GM19238 (cell line): ENCODE data around the gene TKTL1.

ENCODE experiments used
- DNase-seq: peaks from one replicate; pipeline ENCODE4 v3.0.0; 2011; ENCODE audit warnings: low spot score; ENCODE audit not compliant: insufficient read length

The TKTL1 gene

DNA sequence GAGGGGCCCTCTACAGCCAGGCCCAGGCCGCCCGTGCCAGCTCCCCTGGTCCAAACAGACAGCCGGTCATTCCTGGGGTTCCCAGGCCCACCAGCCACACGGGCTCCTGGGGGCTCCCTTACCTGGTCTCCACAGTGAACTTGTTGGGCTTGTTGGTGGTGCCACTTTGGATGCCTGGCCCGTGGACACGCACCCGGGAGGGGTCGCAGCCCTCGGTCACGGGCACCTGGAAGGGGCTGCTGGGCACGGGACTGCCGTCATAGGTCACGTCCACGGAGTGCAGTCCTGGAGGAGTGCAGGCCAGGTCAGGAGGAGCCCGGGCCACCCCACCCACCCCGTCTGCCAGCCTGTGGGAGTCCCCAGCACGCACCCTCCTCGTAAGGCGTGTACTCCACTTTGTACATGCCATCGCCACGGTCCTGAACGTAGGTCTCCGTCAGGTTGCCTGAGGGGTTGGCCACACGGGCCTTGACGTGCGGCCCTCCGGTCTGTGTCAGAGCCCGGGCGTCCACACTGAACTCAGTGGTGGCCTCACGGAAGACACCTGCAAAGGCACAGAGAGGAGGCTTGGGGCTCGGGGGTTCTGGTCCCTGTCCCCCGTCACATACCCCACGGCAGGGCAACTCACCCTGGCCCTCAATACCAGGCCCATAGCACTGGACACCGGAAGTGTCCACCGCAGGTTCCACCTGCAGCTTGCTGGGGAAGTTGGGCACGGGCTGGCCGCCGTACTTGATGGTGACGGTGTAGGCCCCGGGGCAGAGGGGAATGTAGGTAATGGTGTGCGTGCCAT is 64.0 kb downstream of the TKTL1 start:
- DNase-seq, result no peak

DNA sequence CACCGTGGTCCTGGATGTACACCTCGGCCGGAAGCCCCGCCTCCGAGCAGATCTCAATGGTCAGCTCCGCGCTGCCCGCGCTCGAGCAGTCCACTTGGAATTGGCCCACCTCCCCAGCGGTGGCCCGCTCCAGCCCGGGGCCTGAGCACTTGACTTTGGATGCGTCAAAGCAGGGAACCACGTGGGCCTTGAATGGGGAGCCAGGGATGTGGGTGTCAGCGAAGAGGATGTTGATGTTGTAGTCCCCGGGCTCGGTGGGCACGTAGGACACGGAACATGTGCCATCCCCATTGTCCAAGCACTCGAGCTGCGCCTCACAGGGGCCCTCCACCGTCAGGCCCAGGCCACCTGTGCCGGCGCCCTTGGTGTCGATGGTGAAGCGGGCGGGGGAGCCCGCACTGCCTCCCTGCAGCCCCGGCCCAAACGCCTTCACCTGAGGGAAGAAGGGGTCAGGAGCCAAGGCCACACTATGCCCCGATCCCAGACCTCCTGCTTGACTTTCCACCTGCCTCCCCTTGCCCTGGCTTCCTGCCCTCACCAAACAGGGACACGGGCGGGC is 64.6 kb downstream of the TKTL1 start:
- no peak for DNase-seq

DNA sequence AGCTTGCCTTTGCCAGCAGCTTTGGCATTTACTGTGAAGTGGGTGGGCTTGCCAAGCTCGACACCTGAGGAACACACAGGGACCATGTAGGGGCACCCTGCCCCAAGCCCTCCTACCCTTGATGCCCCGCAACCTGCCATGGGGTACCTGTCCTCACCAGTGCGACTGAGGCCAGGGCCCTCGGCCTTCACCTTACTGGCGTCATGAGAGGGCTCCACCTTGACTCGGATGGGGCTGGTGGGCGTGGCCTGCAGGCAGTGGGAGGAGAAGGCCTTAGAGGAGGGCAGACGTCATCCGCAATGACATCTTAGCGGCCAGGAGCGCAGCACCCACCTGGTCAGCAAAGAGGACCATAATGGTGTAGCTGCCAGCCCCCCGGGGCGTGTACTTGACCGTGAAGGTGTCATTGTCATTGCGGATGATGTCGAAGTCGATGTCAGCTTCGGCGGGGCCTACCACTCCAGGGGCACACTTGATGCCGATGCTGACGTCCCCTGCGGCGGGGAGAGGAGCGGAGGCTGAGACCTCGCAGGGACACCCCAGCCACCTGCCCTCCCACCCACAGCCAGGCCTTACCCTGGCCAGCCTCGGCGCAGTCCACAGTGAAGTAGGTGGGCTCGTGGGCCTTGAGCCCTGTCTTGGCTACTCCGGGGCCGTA is 66.6 kb downstream of the TKTL1 start:
- DNase-seq, result no peak

DNA sequence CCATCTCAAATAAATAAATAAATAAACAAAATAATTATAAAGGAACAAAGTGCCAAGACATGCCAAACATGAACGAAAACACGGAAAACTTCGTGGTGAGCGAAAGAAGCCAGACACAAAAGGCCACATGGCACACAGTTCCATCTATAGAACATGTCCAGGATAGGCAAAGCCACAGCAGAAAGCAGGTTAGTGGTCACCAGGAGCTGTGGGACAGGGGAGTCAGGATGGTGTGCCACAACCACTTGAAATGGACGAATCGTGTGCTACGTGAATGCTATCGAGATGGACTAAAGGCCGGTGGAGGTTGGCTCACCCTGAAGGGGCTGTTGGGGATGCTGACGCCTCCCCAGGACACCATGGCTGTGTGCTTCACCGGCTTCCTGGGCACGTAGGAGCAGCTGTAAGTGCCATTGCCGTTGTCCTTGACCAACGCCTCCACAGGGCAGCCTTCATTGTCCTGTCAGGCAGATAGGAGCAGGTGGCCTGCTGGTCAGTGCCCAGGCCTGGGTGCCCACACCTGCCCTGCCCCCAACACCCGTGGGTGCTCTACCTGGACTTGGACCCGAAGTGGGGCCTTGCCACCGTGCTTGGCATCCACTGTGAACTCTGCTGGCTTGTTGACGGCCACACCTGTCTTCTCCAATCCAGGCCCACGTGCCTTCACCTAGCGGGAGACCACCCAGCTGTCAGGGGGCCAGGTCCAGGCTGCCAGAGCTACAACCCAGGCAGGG is 68.3 kb downstream of the TKTL1 start:
- DNase-seq, result no peak

DNA sequence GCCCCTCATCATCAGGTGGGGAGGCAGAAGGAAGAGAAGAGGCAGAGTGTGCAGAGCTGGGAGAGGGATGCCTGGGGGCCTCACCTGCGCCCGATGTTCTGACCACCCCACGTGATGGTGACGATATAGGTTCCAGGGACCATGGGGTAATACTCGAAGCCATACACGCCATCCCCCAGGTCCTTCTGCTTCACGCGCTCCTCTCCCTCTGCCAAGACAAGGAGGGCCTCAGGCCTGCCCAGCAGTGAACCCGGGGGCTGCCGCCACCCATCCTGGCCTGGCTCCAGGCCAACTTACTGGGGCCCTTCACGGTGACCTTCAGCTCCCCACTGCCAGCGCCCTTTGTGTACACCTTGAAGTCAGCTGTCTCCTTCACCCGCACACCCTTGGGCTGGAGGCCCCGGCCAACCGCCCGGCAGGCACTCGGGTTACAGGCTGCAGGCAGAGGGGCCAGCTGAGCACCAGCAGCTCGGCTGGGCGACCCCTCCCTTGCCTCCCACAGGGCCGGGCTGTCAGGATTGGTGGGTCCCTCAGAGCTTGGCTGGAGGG is 69.5 kb downstream of the TKTL1 start:
- no peak for DNase-seq

DNA sequence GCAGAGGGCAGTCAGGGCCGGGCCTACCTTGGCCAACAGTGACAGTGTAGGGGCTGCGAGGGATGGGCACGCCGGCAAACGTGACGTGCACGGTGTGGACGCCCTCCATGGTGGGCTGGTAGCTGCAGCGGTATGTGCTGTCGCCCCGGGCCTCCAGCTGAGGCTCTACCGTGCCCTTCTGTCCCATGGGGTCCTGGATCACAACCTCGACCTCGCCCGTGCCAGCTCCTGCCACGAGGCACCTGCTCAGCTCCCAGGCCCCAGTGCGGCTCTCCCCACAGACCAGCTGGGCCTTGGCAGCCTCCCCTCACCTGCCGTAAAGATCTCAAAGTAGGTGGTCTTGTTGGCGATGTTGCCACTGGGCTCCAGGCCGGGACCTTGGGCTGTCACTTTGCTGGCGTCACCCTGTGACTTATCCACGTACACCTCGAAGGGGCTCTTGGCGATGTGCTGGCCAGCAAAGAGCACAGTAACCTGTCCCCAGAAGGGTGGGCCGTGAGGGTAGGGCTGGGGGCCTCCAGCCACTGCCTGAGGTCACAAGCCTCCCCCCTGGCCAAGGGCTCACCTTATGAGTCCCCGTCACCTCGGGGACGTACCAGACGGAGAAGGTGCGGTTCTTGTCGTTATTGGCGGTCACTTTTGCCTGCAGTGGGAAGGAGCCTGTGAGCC is 70.5 kb downstream of the TKTL1 start:
- no peak for DNase-seq

DNA sequence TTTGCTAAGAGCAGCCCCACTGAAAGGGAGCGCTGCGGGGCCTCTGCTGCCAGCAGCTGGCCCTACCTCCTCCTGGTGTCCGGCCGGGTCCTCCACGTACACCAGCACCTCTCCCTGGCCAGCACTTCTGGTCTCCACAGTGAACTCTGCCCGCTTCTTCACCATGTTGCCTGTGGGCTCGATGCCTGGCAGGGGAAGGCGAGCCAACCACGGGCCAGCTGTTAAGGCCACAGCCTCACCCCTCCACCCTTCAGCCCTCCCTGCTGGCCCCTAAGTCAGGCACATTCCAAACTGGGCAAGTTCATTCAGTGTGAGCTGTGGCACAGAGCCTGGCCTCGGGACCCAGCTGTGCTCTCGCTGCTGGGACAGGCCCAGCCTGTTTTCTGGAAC is 71.1 kb downstream of the TKTL1 start:
- DNase-seq, result no peak

DNA sequence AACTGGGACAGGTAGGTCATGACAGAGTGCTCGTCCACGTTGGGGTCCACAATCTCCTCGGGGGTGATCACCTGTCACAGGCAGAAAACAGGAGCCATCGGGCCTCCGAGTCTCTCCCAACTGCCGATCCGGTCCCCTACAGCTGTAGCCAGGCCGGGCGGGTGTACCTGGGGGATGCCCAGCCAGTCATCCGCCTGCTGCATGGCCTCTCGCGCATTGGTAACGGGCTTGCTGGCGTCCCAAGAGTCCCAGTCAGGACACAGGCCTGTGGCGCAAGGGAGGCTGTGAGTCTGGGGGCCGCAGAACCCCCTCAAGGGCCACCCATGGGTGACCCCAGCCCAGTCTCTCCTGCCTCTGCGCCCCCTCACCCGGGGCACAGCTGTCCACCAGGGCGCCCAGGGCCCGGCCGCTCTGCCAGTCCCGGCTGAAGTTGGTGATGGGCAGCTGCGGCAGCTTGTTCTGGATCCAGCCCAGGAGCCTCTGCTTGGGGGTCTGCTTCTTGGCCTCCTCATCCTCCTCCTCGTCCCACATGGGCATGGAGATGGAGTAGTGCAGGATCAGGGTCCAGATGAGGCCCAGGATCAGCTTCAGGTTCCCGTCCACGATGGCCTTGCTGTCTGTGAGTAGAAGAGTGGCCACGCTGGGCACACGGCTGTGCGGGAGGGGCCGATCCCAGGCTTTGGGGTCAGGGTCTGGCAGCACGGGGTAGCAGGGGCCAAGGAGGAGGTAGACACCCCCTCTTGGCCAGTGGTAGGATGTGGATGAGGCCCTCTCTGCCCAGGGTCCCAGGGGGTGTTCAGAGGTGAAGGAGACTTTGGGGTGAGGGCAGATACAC is 72.1 kb downstream of the TKTL1 start:
- DNase-seq, result no peak

DNA sequence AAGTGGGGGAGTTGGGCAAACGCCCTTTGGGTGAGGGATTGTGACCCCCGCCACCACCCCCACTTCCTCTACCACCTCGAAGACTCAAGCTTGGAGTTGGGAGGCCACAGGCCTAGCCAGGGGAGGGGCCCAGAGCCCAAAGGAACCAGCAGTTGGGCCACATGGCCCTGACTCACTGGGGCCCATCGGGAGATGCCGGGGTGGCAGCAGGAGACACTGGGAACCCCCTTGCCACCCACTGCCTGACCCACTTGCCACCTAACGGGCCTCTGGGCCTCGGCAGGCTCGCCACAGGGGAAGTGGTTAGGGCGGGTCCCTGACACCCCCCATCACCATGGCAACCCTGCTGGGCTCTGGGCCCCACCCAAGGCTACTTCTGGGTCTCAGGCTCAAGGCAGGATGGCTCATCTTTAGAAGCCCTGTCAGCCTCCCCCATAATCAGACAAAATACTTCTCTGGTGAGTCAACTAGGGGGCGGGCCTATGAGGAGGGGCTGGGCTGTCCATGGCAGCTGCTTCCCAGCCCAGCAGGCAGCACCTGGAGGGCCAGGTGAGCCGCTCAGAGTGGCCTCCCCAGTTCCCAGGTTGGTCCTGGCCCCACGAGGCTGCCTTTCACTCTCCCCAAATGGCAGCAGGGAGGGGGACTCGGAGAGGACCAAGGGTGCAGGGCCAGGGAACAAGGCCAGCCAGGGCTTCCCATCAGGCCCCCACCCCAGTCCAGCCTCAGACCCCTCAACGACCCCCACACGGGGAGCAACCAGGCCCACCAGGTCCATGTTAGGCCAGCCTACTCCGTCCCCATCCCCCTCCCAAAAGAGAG is 73.2 kb downstream of the TKTL1 start:
- DNase-seq, result peak; percentile 58

DNA sequence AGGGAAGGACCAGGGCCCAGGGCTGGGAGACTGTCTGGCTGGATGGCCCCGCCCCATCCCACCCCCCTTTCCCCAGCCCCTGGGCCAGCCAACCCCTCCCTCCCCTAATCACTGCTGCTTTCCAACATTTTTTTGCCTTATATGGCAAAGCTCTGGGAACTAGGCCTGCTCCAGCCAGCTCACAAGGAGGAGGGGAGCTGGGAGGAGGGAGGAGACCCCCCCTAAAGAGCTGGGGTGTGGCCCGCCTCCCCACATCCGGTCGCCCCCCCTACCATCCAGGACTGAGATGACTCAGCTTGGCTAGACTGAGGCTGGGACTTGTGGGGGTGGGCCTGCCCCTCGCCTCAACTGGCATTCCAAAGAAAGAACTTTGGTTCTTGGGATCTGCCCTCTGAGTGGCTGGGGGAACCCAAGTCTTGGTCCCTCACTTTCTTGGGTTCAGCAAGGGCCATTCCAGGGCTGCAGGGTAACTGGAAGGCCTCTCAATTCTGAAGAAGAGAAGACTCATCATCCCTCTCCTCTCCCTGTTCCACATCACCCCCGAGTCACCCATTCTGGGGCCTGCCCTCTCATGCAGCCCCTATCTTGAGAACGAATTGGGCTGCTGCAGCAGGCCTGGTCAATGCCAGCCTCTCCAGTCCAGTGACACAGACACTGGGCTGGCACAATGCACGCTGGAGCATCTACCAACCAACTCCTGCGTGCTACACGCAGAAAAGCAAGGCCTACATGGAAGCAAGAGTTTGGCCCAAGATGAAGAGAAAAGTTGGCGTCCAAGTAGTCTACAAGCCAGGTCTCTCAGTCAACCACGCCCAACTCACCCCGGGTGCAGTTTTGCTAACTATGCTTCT is 74.1 kb downstream of the TKTL1 start:
- peak; percentile 56 for DNase-seq

DNA sequence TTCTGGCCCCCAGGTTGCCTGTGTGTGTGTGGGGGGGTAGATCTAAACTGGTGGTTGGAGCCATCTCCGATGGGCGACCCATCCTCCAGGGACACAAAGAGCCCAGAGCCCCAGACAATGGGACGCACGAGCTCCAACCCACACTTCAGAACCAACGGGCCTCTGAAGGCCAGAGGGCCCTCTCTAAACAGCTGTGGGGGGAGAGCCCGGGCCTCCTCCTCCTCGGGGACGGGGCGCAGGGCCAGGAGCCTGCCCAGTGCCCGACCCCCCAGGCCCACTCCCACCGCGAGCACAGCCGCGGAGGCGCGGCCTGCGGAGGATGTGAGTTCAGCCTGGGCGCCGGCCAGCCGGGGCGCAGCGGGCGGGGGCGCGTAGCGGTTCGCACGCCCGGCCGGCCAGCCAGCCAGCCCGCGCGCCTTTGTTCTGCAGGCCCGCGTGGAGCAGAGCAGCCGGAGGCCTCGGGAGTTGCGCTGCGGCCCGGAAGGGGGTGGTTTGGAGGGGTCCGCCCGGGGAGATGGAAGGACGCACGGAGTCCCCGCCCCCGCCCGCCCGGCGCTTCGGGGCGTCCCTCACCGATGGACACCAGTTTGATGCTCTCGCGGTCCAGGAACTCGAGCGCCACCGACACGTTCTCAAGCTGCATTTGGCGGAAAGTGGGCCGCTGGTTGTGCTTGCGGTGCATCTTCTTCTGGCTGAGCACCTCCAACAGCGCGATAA is 74.9 kb downstream of the TKTL1 start:
- no peak for DNase-seq

DNA sequence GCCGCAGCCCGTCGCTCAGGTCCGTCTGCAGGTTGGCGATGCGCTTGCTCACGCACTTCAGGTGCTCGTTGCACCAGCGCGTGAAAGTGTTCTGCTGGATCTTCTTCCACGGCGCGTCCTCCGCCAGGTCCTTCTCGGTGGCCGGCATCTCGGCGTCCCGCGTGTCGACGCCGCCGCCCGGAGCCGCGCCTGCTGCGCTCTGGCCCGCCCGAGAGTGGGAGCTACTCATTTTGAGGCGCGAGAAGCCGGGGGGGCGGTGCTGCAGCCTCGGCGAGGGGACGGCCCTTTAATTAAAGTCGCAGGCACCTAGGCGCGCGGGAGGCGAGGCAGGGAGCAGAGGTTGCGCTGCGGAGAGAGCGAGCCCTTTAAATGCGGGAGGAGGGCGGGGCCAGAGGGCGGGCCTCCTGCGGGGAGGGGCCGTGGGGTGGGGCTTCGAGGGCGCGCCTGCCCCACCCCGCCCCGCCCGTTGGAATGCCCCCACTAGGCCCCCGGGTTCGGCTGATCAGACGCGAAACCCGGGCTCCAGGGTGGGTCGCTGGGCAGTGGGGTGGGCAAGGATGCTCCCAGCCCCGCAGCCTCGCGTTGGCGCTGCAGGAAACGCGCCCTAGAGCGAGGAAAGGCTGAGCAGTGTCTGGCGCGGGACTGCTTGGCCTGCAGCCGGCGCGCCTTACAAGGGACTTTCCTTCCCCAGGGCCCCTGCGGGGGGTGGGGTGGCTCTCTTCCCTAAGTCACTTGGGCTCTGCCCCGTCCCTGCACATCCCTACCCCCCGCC is 75.6 kb downstream of the TKTL1 start:
- peak; percentile 83 for DNase-seq

DNA sequence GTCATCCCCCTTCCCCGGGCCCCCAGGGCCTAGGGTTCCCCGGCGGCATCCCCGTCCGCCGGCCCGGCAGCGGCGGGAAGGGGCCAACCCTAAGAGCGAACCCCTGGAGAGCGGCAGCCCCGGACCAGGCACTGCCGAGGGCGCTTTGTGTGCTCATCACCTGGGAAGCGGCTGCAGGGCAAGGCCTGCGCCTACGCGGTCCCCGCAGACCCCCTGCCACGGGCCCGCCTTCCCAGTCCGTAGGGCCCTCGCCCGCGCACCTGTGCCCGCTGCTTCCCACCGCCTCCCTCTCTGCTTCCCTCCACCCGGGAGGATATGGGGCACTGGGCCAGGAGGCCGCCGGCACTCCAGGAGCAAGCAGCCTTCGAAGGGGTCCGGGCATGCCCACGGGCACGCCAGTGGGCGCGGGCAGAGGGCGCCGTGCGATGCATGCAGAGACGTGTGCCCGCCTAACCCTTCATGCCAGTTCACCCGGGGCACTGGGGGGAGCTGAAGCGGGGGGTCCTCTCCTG is 76.2 kb downstream of the TKTL1 start:
- no peak for DNase-seq

DNA sequence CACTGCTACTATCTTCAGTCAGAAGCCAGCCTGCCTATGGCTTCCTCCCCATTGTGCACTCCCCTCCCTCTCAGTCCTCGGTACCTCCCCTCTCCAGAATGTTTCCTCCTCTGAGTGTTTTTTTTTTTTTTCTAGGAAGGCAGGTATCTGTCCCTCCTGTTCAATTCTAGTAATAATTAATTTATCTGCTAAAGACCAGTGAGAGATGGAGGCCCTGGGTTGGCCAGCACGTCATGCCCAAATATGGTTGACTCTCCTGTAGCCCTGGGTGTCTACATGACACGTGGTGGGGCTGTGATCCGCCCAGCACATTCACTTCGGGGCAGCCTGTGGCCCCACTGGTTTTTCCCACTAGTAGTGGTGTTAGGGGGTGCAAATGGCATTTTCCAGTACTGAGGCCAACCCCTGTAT is 77.0 kb downstream of the TKTL1 start:
- peak; percentile 54 for DNase-seq

DNA sequence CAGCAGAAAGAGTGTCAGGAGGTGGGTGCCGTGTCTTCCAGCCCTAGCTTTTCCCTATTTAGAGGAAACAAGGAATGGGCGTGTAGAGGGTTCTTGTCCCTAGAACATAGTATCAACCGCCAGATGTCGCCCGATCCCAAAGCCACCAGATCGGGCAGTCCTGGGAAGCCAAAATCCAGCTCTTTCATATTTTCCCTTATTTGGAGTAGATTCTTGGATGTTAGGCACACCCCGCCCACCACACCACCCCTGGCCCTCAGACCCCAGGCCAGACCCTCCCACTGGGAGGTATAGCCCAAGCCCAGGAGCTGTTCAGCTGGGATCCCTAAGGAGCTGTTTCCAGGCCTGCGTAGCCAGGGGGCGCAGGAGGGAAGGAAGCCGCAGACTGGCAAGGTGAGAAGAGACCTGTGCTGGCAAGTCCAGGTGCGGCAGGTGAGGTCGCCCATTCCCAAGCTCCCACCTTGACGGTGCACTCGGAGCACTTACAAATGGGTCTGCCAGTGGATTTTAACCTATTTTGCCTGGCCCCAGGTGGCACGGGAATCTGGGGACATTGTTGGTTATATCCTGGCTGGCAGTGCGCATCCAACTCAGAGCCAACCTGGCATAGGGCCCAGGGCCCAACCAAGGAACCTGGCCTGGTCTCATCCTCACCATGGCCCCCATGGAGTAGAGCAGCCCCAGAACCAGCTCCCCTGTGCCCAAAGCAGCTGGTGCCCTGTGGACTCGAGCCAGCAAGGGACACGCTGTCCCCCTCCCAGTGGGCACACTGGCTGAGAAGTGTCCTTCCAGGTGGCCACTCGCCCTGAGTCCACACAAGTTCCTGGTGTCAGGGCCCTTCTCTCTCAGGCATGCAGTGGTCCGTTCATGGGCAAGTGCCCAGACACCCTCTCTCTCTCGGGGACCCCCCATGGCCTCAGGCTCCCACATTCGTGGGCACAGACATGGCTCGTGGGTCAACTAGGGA is 78.0 kb downstream of the TKTL1 start:
- DNase-seq, result no peak
